HT1080 (cell line): ENCODE results near the gene LRRN2. TPM values are rescaled to one million over a fixed set of nuclear protein-coding genes. Genes with fewer than 3 reads are reported as not detected.

ENCODE experiments used
- DNase-seq: peaks from one replicate; pipeline ENCODE4 v3.0.0-alpha.2; 2015; ENCODE audit warnings: low read depth
- small RNA-seq: library from RNA; depleted of rRNA; stranded (forward); fragments of <200 nt; gene quantifications from one replicate; pipeline ENCODE3, GENCODE V24; 2014
- total RNA-seq: library from RNA; depleted of rRNA; stranded (reverse); fragments of >200 nt; shearing (Covaris generic); gene quantifications from 2 replicates; pipeline ENCODE4 v1.2.3, GENCODE V29; 2014; rRNA removed

Gene LRRN2
- total RNA-seq, 1 experiment from 2014 or later: 0.06 TPM

GRCh38 chr1:204576422-204576821 lies 109.1 kb downstream of the LRRN2 start:
- DNase-seq: no peak

GRCh38 chr1:204575221-204576190 lies 110.0 kb downstream of the LRRN2 start:
- no peak for DNase-seq

- DNase-seq: no peak
Observed at GRCh38 chr1:204574865-204575163, 110.7 kb downstream of the LRRN2 start.

GRCh38 chr1:204574016-204574864 lies 111.3 kb downstream of the LRRN2 start:
- no peak for DNase-seq

- peak; percentile 55 for DNase-seq
Observed at GRCh38 chr1:204572923-204573922, 112.3 kb downstream of the LRRN2 start.

- no peak for DNase-seq
Observed at GRCh38 chr1:204571631-204572030, 113.9 kb downstream of the LRRN2 start.

- no peak for DNase-seq
Observed at GRCh38 chr1:204571128-204571527, 114.4 kb downstream of the LRRN2 start.

GRCh38 chr1:204570021-204570420 lies 115.5 kb downstream of the LRRN2 start:
- DNase-seq: peak; percentile 18

GRCh38 chr1:204569478-204569877 lies 116.1 kb downstream of the LRRN2 start:
- no peak for DNase-seq

GRCh38 chr1:204568576-204569315 lies 116.8 kb downstream of the LRRN2 start:
- DNase-seq: no peak

Small RNA genes lying within 50 kb of the gene (small RNA-seq; reads per million reads assigned to genes)
- not detected for gene RF00601
- not detected for gene RNA5SP75

Other genes starting within 250 kb of the LRRN2 start
- gene PIK3C2B, start 190.9 kb downstream of the LRRN2 start, total RNA-seq: 2.8 and 4.6 TPM in 2 replicates
- 7.5 and 9.2 TPM in 2 replicates for gene MDM4, start 169.3 kb downstream of the LRRN2 start, total RNA-seq
- 7.3 and 7.8 TPM in 2 replicates for gene NFASC, start 185.1 kb upstream of the LRRN2 start, total RNA-seq